22Rv1 (cell line): ENCODE data around the gene GPR85.
"Not testable (repeated sequence)": the region's sequence is repeated elsewhere in the genome, so short reads cannot be mapped to it uniquely, and the experiment has no call there.

Source experiments
- CTCF ChIP-seq: fragments of 450-650 bp; IDR thresholded peaks from 2 replicates; pipeline ENCODE4 v1.5.1; 2017; ENCODE audit warnings: mild to moderate bottlenecking
- ZFX ChIP-seq: fragments of 450-650 bp; IDR thresholded peaks from 2 replicates; pipeline ENCODE4 v1.6.1; 2017; ENCODE audit warnings: antibody characterized with exemption, borderline replicate concordance

GRCh38 chr7:113117374-113117774 lies 30.7 kb upstream of the GPR85 start:
- not testable (repeated sequence) for TF ChIP-seq CTCF, ZFX
